Upper lobe of left lung (tissue), 6 donors: Measurements from ENCODE around the gene LRRC3. TPM values are rescaled to one million over a fixed set of nuclear protein-coding genes. Genes with fewer than 3 reads are reported as not detected.

Source experiments
- ATAC-seq, 2 donors: fragments of 200-7000 bp; cut with Tn5 transposase; one replicate each; pipeline ENCODE4 v1.9.1; 2022; ENCODE audit warnings: mild to moderate bottlenecking in 2 of 2, moderate library complexity in 2 of 2; ENCODE audit not compliant: low FRiP score in 2 of 2
- DNase-seq, 2 donors: peaks; one replicate each; pipeline ENCODE4 v3.0.0-alpha.2; 2019 to 2020
- H3K27ac ChIP-seq, 4 donors: fragments of 200-600 bp; sonication (generic); one replicate each; pipeline ENCODE4 v1.5.1; 2016 to 2019
- H3K27me3 ChIP-seq, 4 donors: fragments of 200-600 bp; sonication (generic); one replicate each; pipeline ENCODE4 v1.5.1; 2017 to 2019
- H3K36me3 ChIP-seq, 4 donors: fragments of 200-600 bp; sonication (generic); one replicate each; pipeline ENCODE4 v1.5.1; 2016 to 2019
- H3K4me1 ChIP-seq, 4 donors: fragments of 200-600 bp; sonication (generic); one replicate each; pipeline ENCODE4 v1.5.1; 2018 to 2019
- H3K4me3 ChIP-seq, 4 donors: fragments of 200-600 bp; sonication (generic); one replicate each; pipeline ENCODE4 v1.5.1; 2017 to 2019; ENCODE audit warnings: mild to moderate bottlenecking in 2 of 4, moderate library complexity in 1 of 4
- H3K9me3 ChIP-seq, 4 donors: fragments of 200-600 bp; sonication (generic); one replicate each; pipeline ENCODE4 v1.5.1; 2018 to 2019
- EP300 ChIP-seq, 4 donors: sonication (generic); formaldehyde crosslinking; IDR thresholded peaks; one replicate each; pipeline ENCODE4 v1.5.1; 2017; ENCODE audit warnings: antibody characterized with exemption in 4 of 4, control low read depth in 2 of 4
- POLR2A ChIP-seq, 4 donors: fragments of 450-650 bp; IDR thresholded peaks; one replicate each; pipeline ENCODE4 v1.5.1; 2016 to 2017; ENCODE audit warnings: antibody characterized with exemption in 4 of 4, mild to moderate bottlenecking in 2 of 4
- POLR2AphosphoS5 ChIP-seq, 2 donors: sonication (generic); formaldehyde crosslinking; IDR thresholded peaks; one replicate each; pipeline ENCODE4 v1.5.1; 2017; ENCODE audit warnings: antibody characterized with exemption in 2 of 2
- WGBS, 2 donors: methylation state at CpG; one replicate each; pipeline ENCODE4 v1.1.5; 2017 to 2018; 5-methylcytosine and 5-hydroxymethylcytosine counted together
- total RNA-seq, 6 donors: library from RNA; depleted of rRNA in 4 of 6; stranded (reverse); fragments of >200 nt in 4 of 6; gene quantifications; one replicate each; pipeline versions ENCODE4 v1.1.0 to v1.2.1, GENCODE V29; 2016 to 2021
- TF ChIP-seq, protein P1 (sequence below), 6 experiments: fragments of 450-650 bp in 4 of 6; fragments of 200-600 bp in 2 of 6; sonication (generic) in 2 of 6; IDR thresholded peaks; one replicate each; pipeline ENCODE4 v1.5.1; 2016 to 2019; ENCODE audit warnings: antibody characterized with exemption in 6 of 6
- donor health status: DM: no; HTN: no; CAD: no; lungs with moderate emphysema.
- donor health status: DM: no; HTN: yes; CAD: no; lungs with severe emphysema.

LRRC3 gene
- total RNA-seq, 6 donors from 2014 or later: 3.1 to 11.5 (median 4.6) TPM

DNA sequence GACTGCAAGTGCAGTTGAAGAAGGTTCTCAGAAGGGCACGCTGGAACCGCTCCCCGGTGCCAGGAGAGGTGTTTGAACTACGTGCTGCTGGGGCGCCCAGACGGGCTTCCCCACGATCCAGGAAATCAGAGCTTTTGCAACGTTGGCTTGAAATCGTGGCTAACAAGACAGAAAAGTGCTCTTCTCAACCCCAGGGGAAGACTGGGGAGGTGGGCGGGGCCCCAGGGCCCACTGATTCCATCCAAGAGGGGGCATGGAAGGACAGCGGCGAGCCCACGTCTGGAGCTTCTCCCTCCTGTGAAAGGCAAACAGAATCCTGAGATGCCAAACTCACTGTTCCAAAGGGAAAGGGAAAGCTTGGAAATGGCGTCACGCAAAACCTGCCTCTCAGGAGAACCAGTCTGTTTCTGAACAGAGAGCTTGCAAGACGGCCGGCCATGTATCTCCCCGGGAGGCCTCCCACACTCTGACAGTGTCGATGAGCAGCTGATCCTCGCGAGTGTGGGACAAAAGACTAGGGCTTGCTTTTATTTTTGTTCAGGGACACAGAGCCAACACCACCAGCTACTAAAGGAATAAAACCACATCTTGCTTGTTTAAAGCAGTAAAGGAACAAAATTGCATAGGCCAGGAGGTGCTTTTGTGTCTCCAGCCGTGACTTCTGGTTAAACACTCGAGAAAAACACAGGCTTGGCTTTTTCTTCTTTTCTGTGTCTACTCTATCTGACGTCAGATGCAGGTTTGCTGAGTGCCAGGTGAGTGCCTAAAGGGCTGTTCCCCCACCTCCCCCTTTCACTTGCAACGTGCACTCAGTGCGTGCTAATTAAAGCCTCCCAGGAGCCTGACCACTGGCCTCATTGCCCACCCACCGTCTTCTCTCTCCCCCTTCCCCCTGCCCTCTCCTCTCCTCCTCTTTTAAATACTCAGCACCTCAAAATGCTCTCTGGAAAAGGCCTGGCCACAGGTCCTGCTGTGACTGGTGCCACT lies 41.5 kb downstream of the LRRC3 start:
- H3K36me3 ChIP-seq: no peaks in the 10 kb centered on the region
- ATAC-seq (no peak), DNase-seq (peak in 1 of 2 donors; percentile 50)
- H3K4me1 ChIP-seq: peaks cover 0 to 24% (median 9%) of the 10 kb centered on the region in 4 donors
- H3K9me3 ChIP-seq: peaks cover 0 to 15% (median 10%) of the 10 kb centered on the region in 4 donors
- no peak overlapping the region for H3K4me3 ChIP-seq
- H3K27ac ChIP-seq: peak overlapping the region; percentile 35 to 78 (median 57)
- H3K27me3 ChIP-seq: no peaks in the 10 kb centered on the region
- TF ChIP-seq POLR2A (IDR thresholded peaks at IDR 0.05) (no peak), POLR2AphosphoS5 (IDR thresholded peaks at IDR 0.05) (no peak), EP300 (IDR thresholded peaks at IDR 0.05) (no peak)
- TF ChIP-seq, protein P1, sequence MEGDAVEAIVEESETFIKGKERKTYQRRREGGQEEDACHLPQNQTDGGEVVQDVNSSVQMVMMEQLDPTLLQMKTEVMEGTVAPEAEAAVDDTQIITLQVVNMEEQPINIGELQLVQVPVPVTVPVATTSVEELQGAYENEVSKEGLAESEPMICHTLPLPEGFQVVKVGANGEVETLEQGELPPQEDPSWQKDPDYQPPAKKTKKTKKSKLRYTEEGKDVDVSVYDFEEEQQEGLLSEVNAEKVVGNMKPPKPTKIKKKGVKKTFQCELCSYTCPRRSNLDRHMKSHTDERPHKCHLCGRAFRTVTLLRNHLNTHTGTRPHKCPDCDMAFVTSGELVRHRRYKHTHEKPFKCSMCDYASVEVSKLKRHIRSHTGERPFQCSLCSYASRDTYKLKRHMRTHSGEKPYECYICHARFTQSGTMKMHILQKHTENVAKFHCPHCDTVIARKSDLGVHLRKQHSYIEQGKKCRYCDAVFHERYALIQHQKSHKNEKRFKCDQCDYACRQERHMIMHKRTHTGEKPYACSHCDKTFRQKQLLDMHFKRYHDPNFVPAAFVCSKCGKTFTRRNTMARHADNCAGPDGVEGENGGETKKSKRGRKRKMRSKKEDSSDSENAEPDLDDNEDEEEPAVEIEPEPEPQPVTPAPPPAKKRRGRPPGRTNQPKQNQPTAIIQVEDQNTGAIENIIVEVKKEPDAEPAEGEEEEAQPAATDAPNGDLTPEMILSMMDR (IDR thresholded peaks at IDR 0.05): no peak
- WGBS, 2 donors: 45 to 60% methylated on average over 27 of the region's 27 CpGs

DNA sequence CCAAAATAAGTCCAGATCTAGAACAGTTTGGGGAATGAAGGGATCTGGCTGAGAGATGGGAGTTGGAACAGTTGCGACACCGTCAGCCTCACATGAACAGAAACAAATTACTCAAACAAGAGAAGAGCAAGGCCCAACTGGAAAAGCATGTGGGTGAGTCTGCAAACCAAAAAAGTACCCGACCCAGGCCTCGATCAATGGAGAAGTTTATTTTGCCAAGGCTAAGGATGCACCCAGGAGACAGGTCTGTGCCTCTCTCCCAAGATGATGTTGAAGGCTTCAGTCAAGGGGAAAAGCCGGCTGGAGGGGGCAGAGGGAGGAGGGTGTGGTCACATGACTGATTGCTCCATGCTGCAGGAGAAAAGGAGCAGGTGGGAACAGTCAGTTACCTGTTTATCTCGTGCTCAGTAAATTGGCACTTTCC lies 42.4 kb downstream of the LRRC3 start:
- TF ChIP-seq, protein P1 (IDR thresholded peaks at IDR 0.05): no peak
- TF ChIP-seq POLR2A (IDR thresholded peaks at IDR 0.05) (no peak), EP300 (IDR thresholded peaks at IDR 0.05) (no peak), POLR2AphosphoS5 (IDR thresholded peaks at IDR 0.05) (no peak)
- peaks cover 0 to 24% (median 9%) of the 10 kb centered on the region in 4 donors for H3K4me1 ChIP-seq
- H3K4me3 ChIP-seq: no peak overlapping the region
- DNase-seq: peak in 1 of 2 donors; percentile 62
- 27 to 46% methylated on average over 6 of the region's 6 CpGs for WGBS, 2 donors
- H3K27ac ChIP-seq: peak overlapping the region; percentile 35 to 78 (median 57)
- H3K36me3 ChIP-seq: no peaks in the 10 kb centered on the region
- peak in 1 of 2 donors; percentile 28 for ATAC-seq
- H3K9me3 ChIP-seq: peaks cover 0 to 12% (median 7%) of the 10 kb centered on the region in 4 donors
- H3K27me3 ChIP-seq: no peaks in the 10 kb centered on the region

DNA sequence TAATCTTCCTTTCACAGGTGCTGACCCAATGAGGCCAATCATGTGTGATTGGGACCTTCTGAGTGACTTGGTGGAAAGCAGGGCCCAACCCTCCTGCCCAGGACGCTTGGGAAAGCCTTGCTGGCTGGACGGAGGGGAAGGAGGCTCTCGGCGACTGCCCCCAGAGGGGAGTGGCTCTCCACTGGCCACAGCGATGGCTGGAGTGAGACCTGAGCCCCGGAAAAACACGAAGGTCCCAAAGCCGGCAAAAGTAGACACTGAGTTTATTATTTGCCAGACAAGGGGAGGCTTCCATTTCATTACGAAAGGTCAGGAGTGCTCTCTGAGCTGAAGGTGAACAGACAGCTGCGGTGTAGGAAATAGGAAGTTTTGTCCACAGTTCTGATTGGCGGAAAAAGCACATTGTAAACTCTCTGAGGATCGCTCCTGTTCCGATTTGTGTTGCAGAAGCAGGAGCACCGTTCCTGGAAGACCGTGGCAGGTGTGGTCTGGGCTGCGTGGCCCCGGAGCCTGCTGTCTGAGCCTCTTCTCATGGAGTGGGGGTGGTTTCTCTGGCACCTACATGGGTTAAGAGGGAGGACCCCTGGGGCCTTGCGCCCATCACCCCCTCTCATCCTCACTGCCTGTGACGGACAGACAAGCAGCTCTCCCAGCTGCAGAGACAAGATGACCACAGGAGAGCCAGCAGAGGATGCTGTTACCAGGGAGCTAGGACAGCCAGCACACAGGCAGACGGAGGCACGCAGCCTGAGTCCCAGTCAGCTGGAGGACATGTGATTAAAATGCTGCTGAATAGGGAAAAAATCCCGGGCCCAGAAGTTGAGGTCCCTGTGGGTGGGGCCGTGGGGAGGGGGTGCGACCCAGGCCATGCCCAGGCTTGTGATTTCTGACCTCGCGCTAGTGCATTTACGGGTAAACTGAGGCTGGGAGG lies 43.2 kb downstream of the LRRC3 start:
- H3K27me3 ChIP-seq: no peaks in the 10 kb centered on the region

DNA sequence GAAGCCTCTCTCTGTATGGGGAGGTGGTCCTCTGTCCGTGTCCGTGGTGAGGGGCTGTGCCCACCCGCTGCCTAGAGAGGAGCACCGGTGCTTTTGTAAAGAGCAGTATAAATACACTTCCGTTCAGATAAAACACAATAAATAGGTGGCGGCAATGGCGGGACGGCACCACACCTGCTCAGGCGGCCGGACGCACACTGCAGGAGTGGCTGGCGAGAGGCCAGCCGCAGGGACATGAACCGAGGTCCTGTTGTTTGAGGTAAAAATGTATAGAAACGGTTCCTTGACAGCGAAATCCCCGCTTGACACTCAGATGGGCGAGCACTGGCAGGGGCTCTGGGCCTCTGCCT lies 43.9 kb downstream of the LRRC3 start:
- TF ChIP-seq POLR2AphosphoS5 (IDR thresholded peaks at IDR 0.05): no peak
- TF ChIP-seq, protein P1 (IDR thresholded peaks at IDR 0.05): no peak
- no peak for TF ChIP-seq POLR2A (IDR thresholded peaks at IDR 0.05)
- TF ChIP-seq EP300 (IDR thresholded peaks at IDR 0.05): no peak
- DNase-seq (peak in 1 of 2 donors; percentile 54), ATAC-seq (no peak)
- 72 to 84% methylated on average over 16 to 18 of the region's 18 CpGs for WGBS, 2 donors
- no peaks in the 10 kb centered on the region for H3K36me3 ChIP-seq
- no peaks in the 10 kb centered on the region for H3K9me3 ChIP-seq
- no peaks in the 10 kb centered on the region for H3K27me3 ChIP-seq
- no peak overlapping the region for H3K4me3 ChIP-seq
- H3K4me1 ChIP-seq: peaks cover 0 to 24% (median 9%) of the 10 kb centered on the region in 4 donors
- H3K27ac ChIP-seq: no peak overlapping the region

More for the DNA sequence above, 43.2 kb downstream of the LRRC3 start:
- no peak for DNase-seq
- no peaks in the 10 kb centered on the region for H3K36me3 ChIP-seq
- ATAC-seq: no peak
- peaks cover 0 to 24% (median 9%) of the 10 kb centered on the region in 4 donors for H3K4me1 ChIP-seq
- peaks cover 0 to 3% (median under 1%) of the 10 kb centered on the region in 4 donors for H3K9me3 ChIP-seq
- TF ChIP-seq EP300 (IDR thresholded peaks at IDR 0.05): no peak
- no peak for TF ChIP-seq POLR2A (IDR thresholded peaks at IDR 0.05)
- TF ChIP-seq, protein P1 (IDR thresholded peaks at IDR 0.05): no peak
- no peak for TF ChIP-seq POLR2AphosphoS5 (IDR thresholded peaks at IDR 0.05)
- H3K27ac ChIP-seq: peak overlapping the region in 1 of 4 donors; percentile 42
- WGBS, 2 donors: 69% methylated on average over 18 to 27 of the region's 27 CpGs
- no peak overlapping the region for H3K4me3 ChIP-seq
